ENCODE results near the gene OBSL1. TPM values are rescaled to one million over a fixed set of nuclear protein-coding genes. Genes with fewer than 3 reads are reported as not detected.

The OBSL1 gene
- total and polyA plus RNA-seq, 10 of the 15 experiments (the other 5 are each of a cell fraction or from before 2014, with no cell fraction given), result 0.14 to 0.77 TPM; not detected in 8

DNA sequence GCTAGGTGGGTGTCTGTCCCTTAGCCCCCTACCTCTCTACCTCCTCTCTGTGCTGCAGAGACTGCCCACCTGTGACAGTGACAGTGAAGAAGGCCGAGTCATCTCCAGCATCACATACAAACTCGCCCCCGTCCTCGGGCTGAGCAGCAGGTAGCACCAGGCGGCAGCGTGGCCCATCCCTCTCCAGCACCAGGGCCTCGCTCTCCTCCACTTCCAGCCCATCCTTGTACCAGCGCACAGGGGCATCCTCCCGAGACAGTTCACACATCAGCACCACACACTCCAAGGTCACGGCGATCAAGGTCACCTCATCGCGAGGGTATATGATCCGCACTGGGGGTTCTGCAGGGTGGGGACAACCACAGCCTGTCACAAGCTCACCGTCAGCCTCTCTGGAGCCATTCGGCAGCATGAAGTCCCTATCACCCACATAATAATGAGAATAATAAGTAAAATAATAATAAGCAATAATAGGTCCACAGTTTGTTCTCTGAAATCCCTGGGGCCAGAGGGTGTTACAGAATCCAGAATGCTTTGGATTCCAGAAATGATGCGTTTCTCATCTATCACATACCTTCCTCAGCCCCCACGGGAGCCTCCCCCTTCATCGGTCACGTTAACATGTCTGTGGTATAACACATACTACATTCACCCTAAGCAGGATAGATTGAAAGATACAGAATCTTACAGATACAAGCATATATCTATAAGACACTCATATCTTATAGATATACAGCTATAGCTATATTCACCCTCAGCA, 12.0 kb downstream of the OBSL1 start (continued):
- TF ChIP-seq ZBTB11 (CRISPR knock-in tag; IDR thresholded peaks at IDR 0.05), result no peak
- TF ChIP-seq KAT2A (conservative IDR thresholded peaks at IDR 0.05; ENCODE audit: control insufficient read depth, low read depth, low read length), result no peak
- TF ChIP-seq BMI1 (IDR thresholded peaks at IDR 0.05; ENCODE audit: borderline replicate concordance), result no peak
- TF ChIP-seq PAX5 (IDR thresholded peaks at IDR 0.05; ENCODE audit: borderline replicate concordance, low read depth, low read length), result no peak

GRCh38 chr2:219557791-219558785, 13.3 kb downstream of the OBSL1 start:
- intact Hi-C loops (cut with micrococcal nuclease; ENCODE audit: unreplicated experiment), result no loop called here
- H3K27me3 ChIP-seq (replicated peaks in 1 of 2; ENCODE audit: control insufficient read depth in 2 of 2, insufficient read depth in 2 of 2, low read length in 1 of 2), result no peaks in the 10 kb centered on the region; a peak in 2 of 4 replicates
- TF ChIP-seq DPF2 (IDR thresholded peaks at IDR 0.05) (no peak), KAT2A (conservative IDR thresholded peaks at IDR 0.05; ENCODE audit: control insufficient read depth, low read depth, low read length) (no peak), STAT1 (conservative IDR thresholded peaks at IDR 0.05) (no peak)

More at GRCh38 chr2:219557791-219558785, 13.3 kb downstream of the OBSL1 start:
- no peak overlapping the region for H3K9ac ChIP-seq (ENCODE audit: control insufficient read depth, insufficient read depth, low read length)
- H2AFZ ChIP-seq (ENCODE audit: control insufficient read depth, low read depth, low read length), result no peak overlapping the region
- H3K4me3 ChIP-seq, result no peak overlapping the region
- no peak for ATAC-seq
- no peaks in the 10 kb centered on the region for H3K4me1 ChIP-seq (ENCODE audit: control insufficient read depth, insufficient read depth, low read length)
- no peak overlapping the region for H3K27ac ChIP-seq (ENCODE audit: control insufficient read depth, insufficient read depth)
- no peaks in the 10 kb centered on the region for H4K20me1 ChIP-seq (ENCODE audit: control insufficient read depth, insufficient read depth)
- BruUV-seq (replicated peaks), result no TSS peak
- ChIA-PET RAD21 (ENCODE audit: unreplicated experiment) (no interaction called here), SMC1A (ENCODE audit: uncharacterized antibody, unreplicated experiment) (interaction anchor here (0.7 kb wide), 1 partner anchor 297 kb away, joined by 3 read pairs; no protein-coding TSS in a partner anchor), CTCF (interaction anchor here (1.5 kb wide), 1 partner anchor 17 kb away, joined by 3 read pairs; no protein-coding TSS in a partner anchor), POLR2A (no interaction called here)
- no peak overlapping the region for H3K4me2 ChIP-seq (ENCODE audit: control insufficient read depth, insufficient read depth)
- no peak for DNase-seq (ENCODE audit: low read depth, low spot score)
- no peaks in the 10 kb centered on the region for H3K36me3 ChIP-seq (ENCODE audit: control insufficient read depth in 2 of 2, insufficient read depth in 2 of 2, low read length in 1 of 2)
- in situ Hi-C loops (cut with MboI), result no loop called here
- no peak for FAIRE-seq
- H3K9me3 ChIP-seq (replicated peaks; ENCODE audit: control insufficient read depth, insufficient read depth, low read length), result no peaks in the 10 kb centered on the region
- H3K79me2 ChIP-seq (ENCODE audit: control insufficient read depth, insufficient read depth, low read length), result no peaks in the 10 kb centered on the region
- WGBS (ENCODE audit: insufficient coverage, insufficient replicate concordance, low lambda C conversion rate, missing lambda C conversion rate), result 32% methylated on average over 25 of the region's 25 CpGs
